ENCODE measurements around the gene PATE2.

Gene PATE2

DNA sequence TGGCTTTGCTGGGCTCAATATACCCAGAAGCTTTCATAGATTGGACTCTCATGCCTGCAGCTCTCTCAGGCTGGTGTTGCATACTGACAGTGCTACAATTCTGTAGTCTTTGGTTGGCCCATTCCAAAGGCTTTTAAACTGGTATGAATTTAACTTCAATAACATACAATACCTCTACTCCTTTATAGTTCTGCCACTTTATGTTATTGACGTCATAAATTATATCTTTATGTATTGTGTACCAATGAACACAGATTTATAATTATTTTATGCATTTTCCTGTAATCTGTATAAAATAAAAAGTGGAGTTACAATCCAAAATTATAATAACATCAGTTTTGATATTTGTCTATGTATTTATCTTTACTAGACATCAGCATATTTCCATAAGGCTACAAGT is 16.2 kb downstream of the PATE2 start:
- TF ChIP-seq EZH2phosphoT487 (IDR thresholded peaks at IDR 0.05; ENCODE audit: borderline replicate concordance, low read length): no peak
- TF ChIP-seq, protein P1, sequence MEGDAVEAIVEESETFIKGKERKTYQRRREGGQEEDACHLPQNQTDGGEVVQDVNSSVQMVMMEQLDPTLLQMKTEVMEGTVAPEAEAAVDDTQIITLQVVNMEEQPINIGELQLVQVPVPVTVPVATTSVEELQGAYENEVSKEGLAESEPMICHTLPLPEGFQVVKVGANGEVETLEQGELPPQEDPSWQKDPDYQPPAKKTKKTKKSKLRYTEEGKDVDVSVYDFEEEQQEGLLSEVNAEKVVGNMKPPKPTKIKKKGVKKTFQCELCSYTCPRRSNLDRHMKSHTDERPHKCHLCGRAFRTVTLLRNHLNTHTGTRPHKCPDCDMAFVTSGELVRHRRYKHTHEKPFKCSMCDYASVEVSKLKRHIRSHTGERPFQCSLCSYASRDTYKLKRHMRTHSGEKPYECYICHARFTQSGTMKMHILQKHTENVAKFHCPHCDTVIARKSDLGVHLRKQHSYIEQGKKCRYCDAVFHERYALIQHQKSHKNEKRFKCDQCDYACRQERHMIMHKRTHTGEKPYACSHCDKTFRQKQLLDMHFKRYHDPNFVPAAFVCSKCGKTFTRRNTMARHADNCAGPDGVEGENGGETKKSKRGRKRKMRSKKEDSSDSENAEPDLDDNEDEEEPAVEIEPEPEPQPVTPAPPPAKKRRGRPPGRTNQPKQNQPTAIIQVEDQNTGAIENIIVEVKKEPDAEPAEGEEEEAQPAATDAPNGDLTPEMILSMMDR (IDR thresholded peaks at IDR 0.05; ENCODE audit: low read depth, low read length, poor library complexity, severe bottlenecking): no peak
- Histone ChIP-seq H3K79me2 (ENCODE audit: control insufficient read depth, low read length) (no peaks in the 10 kb centered on the region), H3K27me3 (ENCODE audit: control insufficient read depth, low read length) (peaks cover 7% of the 10 kb centered on the region; the same call in 1 of the 2 replicates), H3K27ac (ENCODE audit: low read depth, low read length) (no peak overlapping the region), H3K4me2 (ENCODE audit: low read length) (no peak overlapping the region), H3K36me3 (ENCODE audit: control insufficient read depth, low read length) (no peaks in the 10 kb centered on the region), H3F3A (ENCODE audit: control insufficient read depth, insufficient read depth) (no peaks in the 10 kb centered on the region), H3K9me2 (replicated peaks; ENCODE audit: control insufficient read depth, low read length) (no peaks in the 10 kb centered on the region), H3K9me3 (ENCODE audit: control insufficient read depth, insufficient read depth, low read length) (no peaks in the 10 kb centered on the region), H3K4me1 (ENCODE audit: control insufficient read depth, low read length) (no peaks in the 10 kb centered on the region), H3K4me3 (ENCODE audit: low read length) (no peak overlapping the region), H4K20me1 (ENCODE audit: control insufficient read depth, insufficient read depth, low read depth, low read length) (no peaks in the 10 kb centered on the region)

DNA sequence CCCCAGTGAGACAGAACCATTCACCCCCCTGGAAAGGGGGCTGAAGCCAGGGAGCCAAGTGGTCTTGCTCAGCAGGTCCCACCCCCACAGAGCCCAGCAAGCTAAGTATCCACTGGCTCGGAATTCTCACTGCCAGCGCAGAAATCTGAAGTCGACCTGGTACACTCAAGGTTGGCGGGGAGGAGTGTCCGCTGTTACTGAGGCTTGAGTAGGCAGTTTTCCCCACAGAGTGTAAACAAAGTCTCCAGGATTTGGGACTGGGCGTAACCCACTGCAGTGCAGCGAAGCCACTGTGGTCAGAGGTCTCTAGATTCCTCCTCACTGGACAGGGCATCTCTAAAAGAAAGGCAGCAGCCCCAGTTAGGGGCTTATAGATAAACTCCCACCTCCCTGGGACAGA is 22.6 kb downstream of the PATE2 start:
- no peaks in the 10 kb centered on the region for H3K79me2 ChIP-seq (ENCODE audit: control insufficient read depth, low read length)
- H3K9me3 ChIP-seq (ENCODE audit: control insufficient read depth, insufficient read depth, low read length): no peaks in the 10 kb centered on the region
- H3K27ac ChIP-seq (ENCODE audit: low read depth, low read length): no peak overlapping the region
- H3K27me3 ChIP-seq (ENCODE audit: control insufficient read depth, low read length): no peaks in the 10 kb centered on the region
- no peaks in the 10 kb centered on the region for H3K9me2 ChIP-seq (replicated peaks; ENCODE audit: control insufficient read depth, low read length)
- H3F3A ChIP-seq (ENCODE audit: control insufficient read depth, insufficient read depth): no peaks in the 10 kb centered on the region
- H3K36me3 ChIP-seq (ENCODE audit: control insufficient read depth, low read length): no peaks in the 10 kb centered on the region
- H3K4me3 ChIP-seq (ENCODE audit: low read length): no peak overlapping the region
- H3K4me1 ChIP-seq (ENCODE audit: control insufficient read depth, low read length): no peaks in the 10 kb centered on the region
- H3K4me2 ChIP-seq (ENCODE audit: low read length): no peak overlapping the region
- TF ChIP-seq EZH2phosphoT487 (IDR thresholded peaks at IDR 0.05; ENCODE audit: borderline replicate concordance, low read length): no peak
- TF ChIP-seq, protein P1 (IDR thresholded peaks at IDR 0.05; ENCODE audit: low read depth, low read length, poor library complexity, severe bottlenecking): no peak
- no peaks in the 10 kb centered on the region for H4K20me1 ChIP-seq (ENCODE audit: control insufficient read depth, insufficient read depth, low read depth, low read length)

DNA sequence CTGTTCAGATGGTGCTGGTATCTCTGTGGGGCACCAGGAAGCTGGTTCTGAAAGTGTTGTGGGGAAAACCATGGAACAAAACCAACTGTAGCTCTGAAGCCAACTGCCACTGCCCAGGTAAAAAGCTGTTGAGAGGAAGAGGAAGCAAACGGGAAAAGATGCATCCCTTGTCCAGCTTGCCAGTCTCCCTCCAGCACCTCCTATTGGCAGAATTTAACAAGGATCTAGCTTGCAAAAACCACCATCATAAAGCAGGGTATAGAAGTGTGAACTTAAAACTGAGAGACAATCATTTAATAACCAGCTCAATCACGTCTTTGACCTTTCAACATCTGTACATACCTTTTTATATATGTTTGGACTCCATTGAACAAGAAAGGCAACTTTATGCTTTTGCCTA is 28.0 kb downstream of the PATE2 start:
- Histone ChIP-seq H3K79me2 (ENCODE audit: control insufficient read depth, low read length) (no peaks in the 10 kb centered on the region), H3K9me3 (ENCODE audit: control insufficient read depth, insufficient read depth, low read length) (no peaks in the 10 kb centered on the region), H3K27ac (ENCODE audit: low read depth, low read length) (no peak overlapping the region), H3K27me3 (ENCODE audit: control insufficient read depth, low read length) (0 out of 2 replicates have a peak, but pooled peaks cover 6% of the 10 kb centered on the region), H3F3A (ENCODE audit: control insufficient read depth, insufficient read depth) (no peaks in the 10 kb centered on the region), H3K4me2 (ENCODE audit: low read length) (no peak overlapping the region), H3K4me3 (ENCODE audit: low read length) (no peak overlapping the region), H3K4me1 (ENCODE audit: control insufficient read depth, low read length) (no peaks in the 10 kb centered on the region), H3K9me2 (replicated peaks; ENCODE audit: control insufficient read depth, low read length) (no peaks in the 10 kb centered on the region), H3K36me3 (ENCODE audit: control insufficient read depth, low read length) (no peaks in the 10 kb centered on the region), H4K20me1 (ENCODE audit: control insufficient read depth, insufficient read depth, low read depth, low read length) (no peaks in the 10 kb centered on the region)
- TF ChIP-seq, protein P1 (IDR thresholded peaks at IDR 0.05; ENCODE audit: low read depth, low read length, poor library complexity, severe bottlenecking): no peak
- TF ChIP-seq EZH2phosphoT487 (IDR thresholded peaks at IDR 0.05; ENCODE audit: borderline replicate concordance, low read length): no peak

Measured in DOHH2 (cell line).